Dedifferentiated amniotic fluid mesenchymal stem cell (primary cell): Measurements from ENCODE around the gene LENG8.
A peak's percentile ranks its signal among the peaks of the same experiment; 100 is the strongest.
"Not testable (repeated sequence)": the region's sequence is repeated elsewhere in the genome, so short reads cannot be mapped to it uniquely, and the experiment has no call there.

ENCODE experiments used
- DNase-seq: peaks from one replicate; pipeline ENCODE4 v3.0.0-alpha.2; 2016; ENCODE audit errors: extremely low spot score

Gene LENG8

GRCh38 chr19:54439174-54439851, 9.7 kb upstream of the LENG8 start:
- DNase-seq, result no peak

DNA sequence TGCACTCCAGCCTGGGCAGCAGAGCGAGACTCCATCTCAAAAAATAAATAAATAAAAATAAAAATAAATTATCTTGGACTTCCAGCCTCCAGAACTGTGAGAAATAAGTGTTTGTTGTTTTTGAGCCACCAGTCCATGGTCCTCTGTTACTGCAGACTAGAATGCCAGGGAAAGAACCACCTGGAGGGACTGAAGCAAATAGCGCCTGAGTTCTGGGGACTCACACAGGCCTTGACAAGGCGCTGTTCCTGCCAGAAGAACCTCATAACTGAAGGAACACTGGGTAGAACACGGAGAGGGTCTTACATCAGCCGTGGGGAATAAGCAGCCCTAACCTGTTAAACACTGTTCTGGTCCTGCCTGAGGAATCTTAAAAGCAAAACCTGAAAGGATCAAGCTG, 8.4 kb upstream of the LENG8 start:
- no peak for DNase-seq

DNA sequence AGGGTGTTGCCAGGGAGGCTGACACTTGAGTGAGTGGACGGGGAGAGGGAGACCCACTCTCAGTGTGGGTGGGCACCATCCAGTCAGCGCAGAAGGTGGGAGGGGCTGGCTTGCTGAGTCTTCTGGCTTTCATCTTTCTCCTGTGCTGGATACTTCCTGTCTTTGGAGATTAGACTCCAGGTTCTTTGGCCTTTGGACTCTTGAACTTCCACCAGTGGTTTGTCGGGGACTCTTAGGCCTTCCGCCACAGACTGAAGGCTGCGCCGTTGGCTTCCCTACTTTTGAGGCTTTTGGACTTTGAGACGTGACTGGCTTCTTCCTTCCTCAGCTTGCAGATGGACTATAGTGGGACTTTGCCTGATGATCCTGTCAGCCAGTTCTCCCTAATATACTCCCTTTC, 4.3 kb upstream of the LENG8 start:
- DNase-seq, result no peak

- DNase-seq, result not testable (repeated sequence)
Observed at GRCh38 chr19:54446349-54446748, 2.6 kb upstream of the LENG8 start.

GRCh38 chr19:54448040-54448773, 792 bp upstream of the LENG8 start:
- peak; percentile 36 for DNase-seq

- peak; percentile 26 for DNase-seq
Observed at GRCh38 chr19:54449701-54450069, 686 bp downstream of the LENG8 start.

DNA sequence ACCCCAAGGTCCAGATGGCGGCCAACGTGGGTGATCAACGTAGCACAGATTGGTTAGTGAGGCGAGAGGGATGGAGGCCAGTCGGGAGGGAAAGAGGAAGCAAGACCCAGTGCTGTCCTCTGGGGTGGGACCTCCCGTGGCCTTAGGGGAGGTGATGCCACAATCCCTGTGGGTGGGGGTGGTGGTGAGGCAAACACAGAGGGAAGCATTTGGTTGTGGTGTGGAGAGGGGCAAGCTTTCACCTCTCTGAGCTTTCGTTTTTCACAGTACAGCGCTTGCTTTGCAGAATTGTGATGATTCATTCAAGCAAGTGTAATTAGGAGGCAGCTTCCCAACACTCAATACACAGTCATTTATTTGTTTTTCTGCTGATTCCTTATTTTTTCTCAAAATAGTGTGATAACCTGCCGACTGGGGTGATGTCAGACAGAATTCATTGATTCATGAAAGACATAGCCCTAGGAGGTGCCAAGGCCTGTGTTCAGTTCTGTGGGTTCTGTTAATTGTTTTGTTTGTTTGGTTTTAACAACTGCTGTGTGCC, 2.4 kb downstream of the LENG8 start:
- DNase-seq, result no peak

- DNase-seq, result no peak
Observed at GRCh38 chr19:54451997-54452396, 3.0 kb downstream of the LENG8 start.

DNA sequence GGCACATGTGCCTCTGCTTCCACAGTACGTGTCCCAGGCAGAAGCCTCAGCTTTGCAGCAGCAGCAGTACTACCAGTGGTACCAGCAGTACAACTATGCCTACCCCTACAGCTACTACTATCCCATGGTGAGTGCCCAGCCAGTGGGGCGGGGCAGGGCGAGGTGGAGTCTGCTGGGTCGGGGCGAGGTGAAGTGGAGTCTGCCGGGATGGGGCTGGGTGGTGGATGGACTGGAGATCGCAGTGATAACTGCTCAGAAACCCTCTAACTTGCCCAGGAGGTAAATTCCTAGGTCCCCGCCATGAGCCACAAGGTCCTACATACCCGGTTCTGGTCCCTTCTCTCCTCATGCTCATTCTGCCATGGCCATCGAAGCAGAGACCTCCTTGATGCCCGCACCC, 3.6 kb downstream of the LENG8 start:
- DNase-seq, result no peak

- no peak for DNase-seq
Observed at GRCh38 chr19:54453921-54454780, 5.2 kb downstream of the LENG8 start.

GRCh38 chr19:54454781-54455675, 6.0 kb downstream of the LENG8 start:
- DNase-seq, result no peak

DNA sequence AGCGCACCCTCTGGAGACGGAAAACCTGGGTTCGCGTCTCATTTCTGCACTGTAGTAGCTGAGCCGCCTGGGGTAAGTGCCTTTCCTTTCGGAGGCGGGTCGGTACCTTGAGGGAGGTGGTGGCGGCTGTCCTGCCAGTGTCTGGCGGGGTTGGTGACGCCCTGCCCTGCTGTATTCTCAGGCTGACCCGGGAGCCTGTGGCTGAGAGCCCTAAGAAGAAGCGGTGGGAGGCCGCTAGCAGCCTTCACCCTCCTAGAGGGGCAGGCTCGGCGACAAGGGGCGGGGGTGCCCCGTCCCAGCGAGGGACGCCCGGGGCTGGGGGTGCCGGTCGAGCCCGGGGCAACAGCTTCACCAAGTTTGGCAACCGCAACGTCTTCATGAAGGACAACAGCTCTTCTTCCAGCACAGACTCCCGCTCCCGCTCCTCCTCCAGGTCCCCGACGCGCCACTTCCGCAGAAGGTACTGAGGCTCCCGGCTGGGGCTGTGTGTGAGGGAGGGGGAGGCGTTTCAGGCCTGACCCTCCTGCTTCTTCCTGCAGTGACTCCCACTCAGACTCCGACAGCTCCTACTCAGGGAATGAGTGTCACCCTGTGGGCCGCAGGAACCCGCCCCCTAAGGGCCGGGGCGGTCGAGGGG, 6.9 kb downstream of the LENG8 start:
- no peak for DNase-seq

DNA sequence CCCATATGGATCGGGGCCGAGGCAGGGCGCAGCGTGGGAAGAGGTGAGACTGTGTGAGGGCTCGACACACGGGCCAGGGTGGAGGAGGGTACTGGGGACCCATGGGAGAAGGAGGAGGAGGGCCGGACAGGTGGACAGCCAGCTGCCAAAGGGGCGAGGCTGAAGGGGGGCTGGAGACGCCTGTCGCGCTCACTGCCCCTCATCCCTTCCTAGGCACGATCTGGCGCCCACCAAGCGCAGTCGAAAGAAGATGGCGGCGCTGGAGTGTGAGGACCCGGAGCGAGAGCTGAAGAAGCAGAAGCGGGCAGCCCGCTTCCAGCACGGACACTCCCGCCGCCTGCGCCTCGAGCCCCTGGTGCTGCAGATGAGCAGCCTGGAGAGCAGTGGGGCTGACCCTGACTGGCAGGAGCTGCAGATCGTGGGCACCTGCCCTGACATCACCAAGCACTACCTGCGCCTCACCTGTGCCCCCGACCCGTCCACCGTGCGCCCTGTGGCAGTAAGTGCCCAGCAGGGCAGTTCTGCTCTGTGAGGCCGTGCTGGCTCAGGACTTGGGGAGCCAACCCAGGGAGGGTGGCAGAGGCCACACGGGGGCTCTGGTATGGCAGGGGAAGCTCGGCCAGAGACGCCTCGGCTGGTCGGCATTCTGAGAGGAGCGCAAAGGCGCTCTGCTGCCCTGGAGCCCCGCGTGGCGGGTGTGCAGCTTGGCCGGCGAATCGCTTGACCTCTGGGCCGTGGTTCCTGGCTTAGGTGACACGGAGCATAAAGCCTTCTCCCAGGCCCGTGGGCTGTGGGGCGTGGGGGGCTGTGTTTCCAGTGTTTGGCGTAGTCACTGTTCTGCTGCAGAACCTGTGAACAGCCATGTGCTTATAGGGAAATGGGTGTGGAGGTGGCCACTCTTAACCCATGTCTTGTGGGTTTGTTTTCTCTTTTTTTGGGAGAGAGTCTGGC, 7.7 kb downstream of the LENG8 start:
- no peak for DNase-seq

DNA sequence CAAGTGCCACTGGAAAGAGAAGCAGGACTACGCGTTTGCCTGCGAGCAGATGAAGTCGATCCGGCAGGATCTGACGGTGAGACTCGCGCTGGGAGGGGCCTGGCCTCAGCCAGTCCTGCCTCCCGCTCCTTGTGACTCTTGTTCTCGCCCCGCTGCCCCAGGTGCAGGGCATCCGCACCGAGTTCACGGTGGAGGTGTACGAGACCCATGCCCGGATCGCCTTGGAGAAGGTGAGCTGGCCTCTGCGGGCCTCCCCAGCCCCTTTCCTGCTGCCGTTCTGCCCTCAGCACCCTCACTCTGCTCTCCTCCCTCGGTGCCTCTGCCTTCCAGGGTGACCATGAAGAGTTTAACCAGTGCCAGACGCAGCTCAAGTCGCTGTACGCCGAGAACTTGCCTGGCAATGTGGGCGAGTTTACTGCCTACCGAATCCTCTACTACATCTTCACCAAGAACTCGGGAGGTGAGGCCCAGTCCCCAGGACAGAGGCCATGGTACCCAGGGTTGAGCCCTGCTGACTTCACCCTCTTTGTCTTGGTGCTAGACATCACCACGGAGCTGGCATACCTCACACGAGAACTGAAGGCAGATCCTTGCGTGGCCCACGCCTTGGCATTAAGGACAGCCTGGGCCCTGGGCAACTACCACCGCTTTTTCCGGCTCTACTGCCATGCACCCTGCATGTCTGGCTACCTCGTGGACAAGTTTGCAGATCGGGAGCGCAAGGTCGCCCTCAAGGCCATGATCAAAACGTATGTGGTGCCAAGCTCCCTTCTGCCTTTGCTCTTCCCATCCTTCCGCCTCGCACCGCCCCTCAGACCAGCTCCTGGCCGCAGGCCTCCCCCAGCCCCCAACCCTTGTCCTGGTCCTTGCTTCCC, 9.0 kb downstream of the LENG8 start:
- DNase-seq, result no peak

DNA sequence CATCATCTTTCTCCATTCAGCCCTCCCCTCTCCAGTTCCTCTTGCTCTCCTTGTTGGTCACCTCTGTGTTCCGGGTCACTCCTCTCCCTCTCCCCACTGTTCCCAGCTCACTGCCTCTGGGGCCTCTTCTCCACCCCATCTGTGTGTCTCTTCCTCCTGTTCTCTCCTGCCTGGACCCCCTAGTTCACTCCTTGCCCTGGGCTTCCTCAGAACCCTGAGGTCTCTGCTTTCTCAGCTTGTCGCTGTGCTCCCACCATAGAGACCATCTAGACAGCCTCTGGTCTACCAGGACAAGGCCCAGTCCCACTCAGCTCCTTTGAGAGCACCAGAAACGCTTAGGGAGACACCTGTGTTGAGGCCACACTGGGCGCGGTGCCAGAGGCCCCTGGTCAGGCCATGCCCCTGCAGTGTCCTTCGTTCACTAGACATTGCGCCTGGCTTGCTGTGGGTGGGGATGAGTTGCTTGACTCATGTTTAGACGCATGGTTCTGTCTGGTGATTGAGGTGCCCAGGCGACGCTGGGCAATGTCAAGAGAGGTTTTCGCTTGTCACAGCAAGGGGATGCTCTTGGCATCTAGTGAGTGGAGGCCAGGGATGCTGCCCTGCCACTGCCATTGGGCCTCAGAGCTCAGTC, 9.8 kb downstream of the LENG8 start:
- no peak for DNase-seq

GRCh38 chr19:54459282-54460229, 10.6 kb downstream of the LENG8 start:
- no peak for DNase-seq
